ENCODE data around the gene CATSPERZ. TPM values are rescaled to one million over a fixed set of nuclear protein-coding genes. Genes with fewer than 3 reads are reported as not detected.
A peak's percentile ranks its signal among the peaks of the same experiment; 100 is the strongest.
"Not testable (repeated sequence)": the region's sequence is repeated elsewhere in the genome, so short reads cannot be mapped to it uniquely, and the experiment has no call there.

The CATSPERZ gene
- total RNA-seq, 1 donor from 2014 or later = 0.29 TPM

DNA sequence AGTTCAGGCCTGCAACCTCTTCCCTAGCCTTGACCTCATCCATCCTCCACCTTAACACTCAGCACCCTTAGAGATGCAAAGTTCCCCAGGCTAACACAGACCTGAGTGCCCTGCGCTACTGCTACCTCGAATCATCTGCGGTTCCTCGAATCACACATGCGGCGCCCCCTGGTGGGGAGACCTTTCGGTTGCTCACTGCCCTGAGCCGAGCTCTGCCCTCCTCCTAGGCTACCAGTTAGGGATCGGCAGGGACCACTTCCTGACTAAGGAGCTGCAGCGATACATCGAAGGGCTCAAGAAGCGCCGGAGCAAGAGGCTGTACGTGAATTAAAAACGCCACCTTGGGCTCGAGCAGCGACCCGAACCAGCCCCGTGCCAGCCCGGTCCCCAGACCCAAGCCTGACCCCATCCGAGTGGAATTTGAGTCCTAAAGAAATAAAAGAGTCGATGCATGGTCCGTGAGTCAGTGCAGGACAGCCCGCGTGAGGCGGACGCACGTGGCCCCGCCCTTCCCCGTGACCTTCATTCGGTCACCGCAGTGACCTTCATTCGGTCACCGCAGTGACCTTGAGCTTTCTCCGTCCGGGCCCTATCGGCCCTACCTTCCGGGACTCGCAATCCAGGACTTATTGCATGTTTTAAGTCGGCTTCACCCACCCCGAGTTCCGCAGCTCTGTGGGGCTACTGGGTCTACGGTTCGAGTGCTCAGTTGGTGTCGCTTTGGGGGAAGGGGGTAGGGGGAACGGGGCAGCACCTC, 4.3 kb downstream of the CATSPERZ start:
- DNase-seq (ENCODE audit: low spot score) = peak; percentile 95

DNA sequence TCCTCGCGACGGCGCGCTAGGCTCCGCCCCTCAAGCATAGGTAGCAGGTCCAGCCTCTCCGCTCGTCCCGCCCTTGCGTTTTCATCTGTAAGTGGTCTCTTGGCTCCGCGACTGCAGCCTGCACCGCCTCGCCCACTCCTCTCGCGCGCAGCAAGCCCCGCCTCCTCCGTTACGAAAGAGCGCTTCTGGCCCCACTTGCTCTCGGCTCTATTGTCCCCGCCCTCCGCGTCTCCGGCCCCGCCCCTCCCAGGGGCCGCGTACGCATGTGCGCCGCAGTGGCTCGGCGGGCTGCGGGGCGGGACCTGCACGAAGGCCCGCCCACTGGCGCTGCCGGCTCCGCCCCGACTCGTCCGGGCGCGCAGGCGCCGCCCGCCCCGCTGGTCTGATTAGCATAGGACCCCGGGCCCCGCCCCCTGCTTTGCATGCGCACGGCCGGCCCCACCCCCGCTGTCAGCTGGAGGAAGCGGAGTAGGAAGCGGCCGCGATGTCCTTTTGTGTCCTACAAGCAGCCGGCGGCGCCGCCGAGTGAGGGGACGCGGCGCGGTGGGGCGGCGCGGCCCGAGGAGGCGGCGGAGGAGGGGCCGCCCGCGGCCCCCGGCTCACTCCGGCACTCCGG, 5.0 kb downstream of the CATSPERZ start, which contains the start of gene ESRRA:
Gene ESRRA, plus strand, starts transcription at position 450 of the 616 bp plus-strand sequence. CDS start 1,656 bp downstream, outside the sequence.
- DNase-seq (ENCODE audit: low spot score) = peak; percentile 100

DNA sequence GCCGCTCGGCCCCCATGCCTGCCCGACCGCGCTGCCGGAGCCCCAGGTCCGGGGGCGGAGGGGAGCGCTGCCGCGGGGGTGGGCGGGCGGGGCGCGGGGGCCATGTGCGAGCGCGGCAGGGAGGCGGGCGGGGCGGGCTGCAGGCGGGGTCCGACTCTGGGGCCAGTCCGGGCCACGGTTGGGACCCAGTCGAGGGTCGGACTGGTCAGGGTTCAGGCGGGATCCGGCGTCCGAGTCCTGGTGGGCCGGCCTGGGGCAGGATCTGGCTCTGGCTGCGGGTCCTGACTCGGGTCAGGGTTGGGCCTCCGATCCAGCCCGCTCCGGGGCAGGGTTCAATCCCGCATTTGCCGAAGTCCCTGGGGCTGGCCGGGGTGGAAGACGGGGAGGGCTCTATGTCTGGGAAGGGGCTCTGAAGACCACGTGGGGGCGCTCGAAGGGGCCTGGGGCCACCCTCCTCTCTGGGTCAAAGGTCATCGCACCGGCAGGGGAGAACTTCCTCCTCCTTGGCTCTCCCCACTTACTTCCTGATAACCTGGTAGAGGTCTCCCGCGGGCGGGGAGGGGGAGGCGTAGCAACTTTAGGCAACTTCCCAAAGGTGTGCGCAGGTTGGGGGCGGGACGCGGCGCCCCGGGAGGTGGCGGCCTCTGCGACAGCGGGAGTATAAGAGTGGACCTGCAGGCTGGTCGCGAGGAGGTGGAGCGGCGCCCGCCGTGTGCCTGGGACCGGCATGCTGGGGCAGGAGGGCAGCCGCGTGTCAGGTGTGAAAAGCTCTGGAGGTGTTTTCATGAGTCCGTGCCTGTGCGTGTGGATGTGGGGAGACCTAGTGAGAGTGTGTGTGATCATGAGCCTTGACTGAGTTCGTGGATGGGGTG, 5.8 kb downstream of the CATSPERZ start:
- DNase-seq (ENCODE audit: low spot score) = peak; percentile 77

DNA sequence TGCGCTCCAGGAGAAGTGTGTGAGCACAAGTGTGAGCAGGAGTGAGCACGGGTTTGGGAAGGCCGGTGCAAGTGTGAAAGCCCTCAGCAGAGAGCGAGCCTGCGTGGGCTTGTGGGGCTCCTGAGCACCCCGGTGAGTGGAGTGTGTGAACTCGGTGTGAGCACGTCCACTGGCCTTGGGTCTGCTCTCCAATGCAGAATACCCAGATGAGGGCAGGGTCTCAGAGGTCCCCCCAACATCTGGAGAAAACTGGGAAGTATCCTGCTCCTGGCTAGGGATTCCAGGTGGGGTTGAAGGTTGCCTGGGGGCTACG, 6.4 kb downstream of the CATSPERZ start:
- DNase-seq (ENCODE audit: low spot score) = no peak

DNA sequence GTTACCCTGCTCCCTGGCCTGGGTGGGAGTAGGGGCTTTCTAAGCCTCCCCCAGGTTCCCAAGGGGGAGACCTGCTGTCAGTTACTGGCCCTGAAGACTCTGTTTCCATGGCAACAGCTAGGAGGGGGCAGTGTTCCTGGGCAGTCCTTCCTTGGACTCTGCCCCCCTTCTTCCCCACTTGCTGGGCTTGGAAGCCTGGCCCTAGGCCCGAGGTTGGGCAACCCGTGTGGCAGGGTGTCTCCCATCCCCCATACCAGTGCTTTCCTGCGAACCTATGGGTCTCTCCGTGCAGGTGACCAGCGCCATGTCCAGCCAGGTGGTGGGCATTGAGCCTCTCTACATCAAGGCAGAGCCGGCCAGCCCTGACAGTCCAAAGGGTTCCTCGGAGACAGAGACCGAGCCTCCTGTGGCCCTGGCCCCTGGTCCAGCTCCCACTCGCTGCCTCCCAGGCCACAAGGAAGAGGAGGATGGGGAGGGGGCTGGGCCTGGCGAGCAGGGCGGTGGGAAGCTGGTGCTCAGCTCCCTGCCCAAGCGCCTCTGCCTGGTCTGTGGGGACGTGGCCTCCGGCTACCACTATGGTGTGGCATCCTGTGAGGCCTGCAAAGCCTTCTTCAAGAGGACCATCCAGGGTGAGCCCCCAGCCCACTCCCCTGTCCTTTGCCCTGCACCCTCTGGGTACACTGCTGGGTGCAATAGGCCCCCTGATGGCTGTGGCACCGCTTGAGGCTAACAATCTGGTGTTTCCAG, 6.9 kb downstream of the CATSPERZ start:
- DNase-seq (ENCODE audit: low spot score) = no peak

DNA sequence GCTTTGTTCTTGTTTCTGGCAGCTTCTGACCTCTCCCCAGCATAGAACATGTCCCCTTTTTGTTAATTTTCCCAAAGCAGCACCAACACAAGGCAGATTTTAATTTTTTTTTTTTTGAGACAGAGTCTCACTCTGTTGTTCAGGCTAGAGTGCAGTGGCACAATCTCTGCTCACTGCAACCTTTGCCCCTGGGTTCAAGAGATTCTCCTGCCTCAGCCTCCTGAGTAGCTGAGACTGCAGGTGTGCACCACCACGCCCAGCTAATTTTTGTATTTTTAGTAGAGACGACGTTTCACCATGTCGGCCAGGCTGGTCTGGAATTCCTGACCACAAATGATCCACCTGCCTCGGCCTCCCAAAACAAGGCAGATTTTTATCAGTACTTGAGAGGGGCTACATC, 7.6 kb downstream of the CATSPERZ start:
- not testable (repeated sequence) for DNase-seq (ENCODE audit: low spot score)

DNA sequence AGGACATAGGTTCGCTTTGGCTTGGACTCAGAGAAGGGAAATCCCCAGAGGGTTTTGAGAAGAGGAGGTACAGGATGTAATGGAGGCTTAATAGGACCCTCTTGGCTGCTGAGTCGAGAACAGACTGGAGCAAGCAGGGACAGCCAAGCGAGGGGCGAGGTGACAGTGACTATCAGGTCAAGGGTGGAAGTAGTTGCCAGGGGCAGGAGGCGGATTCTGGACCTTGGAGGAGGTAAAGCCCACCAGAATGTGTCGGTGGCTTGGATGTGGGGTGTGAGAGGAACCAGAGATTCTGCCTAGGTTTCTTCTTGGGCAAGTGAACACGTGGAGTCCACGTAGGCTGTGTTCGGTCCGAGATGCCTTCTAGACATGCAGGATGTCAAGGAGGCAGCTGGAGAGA, 12.8 kb downstream of the CATSPERZ start:
- no peak for DNase-seq (ENCODE audit: low spot score)

DNA sequence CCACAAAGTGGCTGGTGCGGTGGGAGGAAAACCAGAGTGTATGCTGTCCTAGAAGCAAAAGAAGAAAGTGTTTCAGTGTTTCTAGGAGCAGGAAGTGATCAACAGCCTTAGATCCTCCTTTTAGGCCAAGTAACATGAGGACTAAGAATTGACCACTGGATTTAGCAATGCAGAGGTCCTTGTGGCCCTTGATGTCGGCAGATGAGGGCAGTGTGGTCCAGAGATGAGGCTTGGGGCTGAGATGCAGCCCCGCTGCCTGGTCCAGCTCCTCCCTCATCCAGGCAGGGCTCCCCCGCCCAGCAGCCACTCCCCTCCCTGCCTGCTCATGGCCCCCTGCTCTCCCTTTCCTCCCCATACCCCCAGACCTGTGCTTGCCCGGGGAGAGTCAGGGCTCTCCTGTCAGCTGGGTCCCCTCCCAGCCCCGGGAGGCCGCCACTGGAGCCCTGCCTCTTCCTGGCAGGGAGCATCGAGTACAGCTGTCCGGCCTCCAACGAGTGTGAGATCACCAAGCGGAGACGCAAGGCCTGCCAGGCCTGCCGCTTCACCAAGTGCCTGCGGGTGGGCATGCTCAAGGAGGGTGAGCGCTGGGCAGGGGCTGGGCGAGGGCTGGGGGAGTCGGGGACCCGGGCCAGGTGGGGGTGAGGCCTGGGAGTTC, 13.5 kb downstream of the CATSPERZ start:
- DNase-seq (ENCODE audit: low spot score) = no peak

DNA sequence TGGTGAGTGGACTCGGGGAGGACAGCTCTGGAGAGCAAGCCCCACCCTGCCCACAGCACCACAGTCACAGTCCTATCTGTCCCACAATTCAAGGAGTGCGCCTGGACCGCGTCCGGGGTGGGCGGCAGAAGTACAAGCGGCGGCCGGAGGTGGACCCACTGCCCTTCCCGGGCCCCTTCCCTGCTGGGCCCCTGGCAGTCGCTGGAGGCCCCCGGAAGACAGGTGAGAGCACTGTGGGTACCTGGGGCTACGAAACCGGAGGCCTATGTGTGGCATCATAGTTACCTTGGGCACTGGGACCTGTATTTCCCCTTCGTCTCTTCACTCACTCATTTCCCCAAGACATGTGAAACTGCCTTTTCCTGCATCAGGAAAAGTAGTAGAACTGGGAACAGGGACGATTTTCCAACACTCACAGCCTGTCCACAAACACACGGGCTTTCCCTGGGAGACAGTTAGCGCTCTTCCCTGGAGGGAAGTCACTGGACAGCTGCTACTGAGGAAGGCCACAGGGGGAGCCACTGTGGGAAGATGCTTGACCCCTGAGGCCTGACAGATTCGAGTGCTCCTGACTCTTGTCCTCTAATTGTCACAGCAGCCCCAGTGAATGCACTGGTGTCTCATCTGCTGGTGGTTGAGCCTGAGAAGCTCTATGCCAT, 14.1 kb downstream of the CATSPERZ start:
- DNase-seq (ENCODE audit: low spot score) = no peak

DNA sequence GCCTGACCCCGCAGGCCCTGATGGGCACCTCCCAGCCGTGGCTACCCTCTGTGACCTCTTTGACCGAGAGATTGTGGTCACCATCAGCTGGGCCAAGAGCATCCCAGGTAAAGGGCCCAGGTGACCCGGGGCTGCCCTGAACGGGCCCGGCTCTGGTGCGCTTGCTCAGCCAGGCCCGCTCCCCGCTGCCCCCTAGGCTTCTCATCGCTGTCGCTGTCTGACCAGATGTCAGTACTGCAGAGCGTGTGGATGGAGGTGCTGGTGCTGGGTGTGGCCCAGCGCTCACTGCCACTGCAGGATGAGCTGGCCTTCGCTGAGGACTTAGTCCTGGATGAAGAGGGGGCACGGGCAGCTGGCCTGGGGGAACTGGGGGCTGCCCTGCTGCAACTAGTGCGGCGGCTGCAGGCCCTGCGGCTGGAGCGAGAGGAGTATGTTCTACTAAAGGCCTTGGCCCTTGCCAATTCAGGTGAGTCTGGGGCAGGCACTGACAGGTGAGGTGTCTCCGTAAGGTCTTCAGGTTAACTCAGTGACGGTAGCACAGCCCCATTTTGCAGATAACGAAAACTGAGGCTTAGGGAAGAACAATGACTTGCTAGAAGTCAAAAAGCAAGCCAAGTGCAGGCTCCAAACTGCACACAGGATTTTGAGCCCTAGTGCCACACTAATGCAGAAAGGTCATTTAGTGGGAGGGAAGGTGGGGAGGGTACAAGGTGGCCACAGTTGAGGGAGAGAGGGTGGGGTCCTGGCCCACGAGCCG, 14.8 kb downstream of the CATSPERZ start:
- no peak for DNase-seq (ENCODE audit: low spot score)

DNA sequence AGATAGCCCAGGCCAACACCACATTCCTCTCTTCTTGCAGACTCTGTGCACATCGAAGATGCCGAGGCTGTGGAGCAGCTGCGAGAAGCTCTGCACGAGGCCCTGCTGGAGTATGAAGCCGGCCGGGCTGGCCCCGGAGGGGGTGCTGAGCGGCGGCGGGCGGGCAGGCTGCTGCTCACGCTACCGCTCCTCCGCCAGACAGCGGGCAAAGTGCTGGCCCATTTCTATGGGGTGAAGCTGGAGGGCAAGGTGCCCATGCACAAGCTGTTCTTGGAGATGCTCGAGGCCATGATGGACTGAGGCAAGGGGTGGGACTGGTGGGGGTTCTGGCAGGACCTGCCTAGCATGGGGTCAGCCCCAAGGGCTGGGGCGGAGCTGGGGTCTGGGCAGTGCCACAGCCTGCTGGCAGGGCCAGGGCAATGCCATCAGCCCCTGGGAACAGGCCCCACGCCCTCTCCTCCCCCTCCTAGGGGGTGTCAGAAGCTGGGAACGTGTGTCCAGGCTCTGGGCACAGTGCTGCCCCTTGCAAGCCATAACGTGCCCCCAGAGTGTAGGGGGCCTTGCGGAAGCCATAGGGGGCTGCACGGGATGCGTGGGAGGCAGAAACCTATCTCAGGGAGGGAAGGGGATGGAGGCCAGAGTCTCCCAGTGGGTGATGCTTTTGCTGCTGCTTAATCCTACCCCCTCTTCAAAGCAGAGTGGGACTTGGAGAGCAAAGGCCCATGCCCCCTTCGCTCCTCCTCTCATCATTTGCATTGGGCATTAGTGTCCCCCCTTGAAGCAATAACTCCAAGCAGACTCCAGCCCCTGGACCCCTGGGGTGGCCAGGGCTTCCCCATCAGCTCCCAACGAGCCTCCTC, 15.7 kb downstream of the CATSPERZ start:
- not testable (repeated sequence) for DNase-seq (ENCODE audit: low spot score)

DNA sequence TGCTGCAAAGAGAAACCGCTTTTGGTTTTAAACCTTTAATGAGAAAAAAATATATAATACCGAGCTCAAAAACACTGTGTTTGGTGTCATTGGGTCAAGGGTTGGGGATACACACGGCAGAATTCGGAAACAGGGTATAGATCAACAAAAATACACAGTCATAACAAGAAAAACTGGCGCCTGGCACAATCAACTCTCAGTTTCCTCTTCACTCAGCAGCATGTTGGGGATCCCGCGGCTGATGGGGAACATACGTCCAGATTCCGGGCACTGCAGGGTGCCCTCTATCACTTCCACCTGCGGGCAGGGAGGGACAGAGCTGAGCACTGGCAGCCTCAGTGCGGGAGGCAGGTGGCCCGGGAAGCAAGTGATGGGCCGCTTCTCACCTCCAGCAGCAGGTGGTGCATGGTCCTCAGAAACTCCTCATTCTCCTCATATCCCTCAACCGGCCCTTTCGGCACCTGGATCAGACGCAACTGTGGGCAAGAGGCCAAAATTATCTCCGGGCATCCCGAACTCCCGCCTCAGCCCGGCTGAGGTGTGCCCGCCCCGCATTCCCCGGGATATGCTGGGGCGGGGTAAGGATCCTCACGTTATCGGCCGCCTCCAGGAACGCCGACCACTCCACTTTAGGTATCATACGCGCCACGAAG, 16.6 kb downstream of the CATSPERZ start:
- peak; percentile 44 for DNase-seq (ENCODE audit: low spot score)

DNA sequence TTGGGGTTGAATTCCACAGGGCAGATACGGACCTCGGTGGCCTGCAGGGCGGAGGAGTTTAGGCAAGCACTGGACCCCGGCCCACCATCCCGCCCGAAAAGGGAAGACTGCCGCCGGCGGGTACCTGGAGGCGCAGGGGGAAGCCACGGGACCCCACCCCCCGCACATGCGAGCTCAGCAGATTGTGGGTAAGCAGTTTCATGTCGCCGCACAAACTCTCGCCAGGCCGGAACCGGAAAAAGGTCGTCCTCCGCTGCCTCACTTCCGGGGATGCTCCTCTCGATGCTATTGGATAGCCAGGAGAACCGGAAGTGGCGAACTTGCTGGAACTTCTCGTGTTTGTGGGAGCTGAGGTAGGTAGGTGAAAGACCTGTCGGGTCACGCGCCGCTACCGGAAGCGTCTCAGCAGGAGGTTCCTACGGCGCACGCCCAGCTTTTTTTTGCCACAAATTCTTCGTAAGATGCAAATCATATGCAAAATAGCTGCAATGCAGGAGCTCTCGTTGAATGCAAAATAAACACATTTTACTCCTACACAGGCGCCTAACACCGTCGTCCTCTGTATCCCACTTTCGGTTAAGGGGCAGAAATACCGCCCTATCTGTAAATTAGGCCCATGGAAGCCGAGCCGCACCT, 17.3 kb downstream of the CATSPERZ start, which contains the start of gene TRMT112:
Gene TRMT112, minus strand, starts transcription at position 235 of the 636 bp plus-strand sequence. Its CDS starts 33 bp downstream, at position 202.
- DNase-seq (ENCODE audit: low spot score) = peak; percentile 98

DNA sequence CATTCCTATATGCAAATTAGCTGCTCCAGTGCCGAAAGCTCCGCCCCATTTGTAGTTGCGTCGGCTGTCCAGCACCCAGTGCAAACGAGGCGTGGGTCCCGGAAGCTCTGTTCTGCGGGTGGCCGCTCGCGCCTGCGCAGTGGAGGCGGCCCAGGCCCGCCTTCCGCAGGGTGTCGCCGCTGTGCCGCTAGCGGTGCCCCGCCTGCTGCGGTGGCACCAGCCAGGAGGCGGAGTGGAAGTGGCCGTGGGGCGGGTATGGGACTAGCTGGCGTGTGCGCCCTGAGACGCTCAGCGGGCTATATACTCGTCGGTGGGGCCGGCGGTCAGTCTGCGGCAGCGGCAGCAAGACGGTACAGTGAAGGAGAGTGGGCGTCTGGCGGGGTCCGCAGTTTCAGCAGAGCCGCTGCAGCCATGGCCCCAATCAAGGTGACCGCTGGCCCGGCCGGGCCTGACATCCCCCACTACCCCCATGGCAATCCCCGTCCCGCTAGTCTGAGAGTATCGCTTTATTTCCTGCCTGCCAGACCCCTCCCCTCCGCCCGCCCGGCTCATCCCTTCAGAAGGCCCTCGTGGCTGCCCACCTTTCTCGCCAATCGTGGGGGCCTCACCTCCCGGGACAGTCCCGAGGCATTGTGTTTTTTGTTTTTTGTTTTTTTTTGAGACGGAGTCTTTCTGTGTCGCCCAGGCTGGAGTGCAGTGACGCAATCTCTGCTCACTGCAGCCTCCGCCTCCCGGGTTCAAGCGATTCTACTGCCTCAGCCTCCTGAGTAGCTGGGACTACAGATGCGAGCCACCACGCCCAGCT, 18.0 kb downstream of the CATSPERZ start, which contains the start of gene PRDX5:
Gene PRDX5, plus strand, starts transcription at position 161 of the 805 bp plus-strand sequence. Its CDS starts 95 bp downstream, at position 256.
- peak; percentile 97 for DNase-seq (ENCODE audit: low spot score)

DNA sequence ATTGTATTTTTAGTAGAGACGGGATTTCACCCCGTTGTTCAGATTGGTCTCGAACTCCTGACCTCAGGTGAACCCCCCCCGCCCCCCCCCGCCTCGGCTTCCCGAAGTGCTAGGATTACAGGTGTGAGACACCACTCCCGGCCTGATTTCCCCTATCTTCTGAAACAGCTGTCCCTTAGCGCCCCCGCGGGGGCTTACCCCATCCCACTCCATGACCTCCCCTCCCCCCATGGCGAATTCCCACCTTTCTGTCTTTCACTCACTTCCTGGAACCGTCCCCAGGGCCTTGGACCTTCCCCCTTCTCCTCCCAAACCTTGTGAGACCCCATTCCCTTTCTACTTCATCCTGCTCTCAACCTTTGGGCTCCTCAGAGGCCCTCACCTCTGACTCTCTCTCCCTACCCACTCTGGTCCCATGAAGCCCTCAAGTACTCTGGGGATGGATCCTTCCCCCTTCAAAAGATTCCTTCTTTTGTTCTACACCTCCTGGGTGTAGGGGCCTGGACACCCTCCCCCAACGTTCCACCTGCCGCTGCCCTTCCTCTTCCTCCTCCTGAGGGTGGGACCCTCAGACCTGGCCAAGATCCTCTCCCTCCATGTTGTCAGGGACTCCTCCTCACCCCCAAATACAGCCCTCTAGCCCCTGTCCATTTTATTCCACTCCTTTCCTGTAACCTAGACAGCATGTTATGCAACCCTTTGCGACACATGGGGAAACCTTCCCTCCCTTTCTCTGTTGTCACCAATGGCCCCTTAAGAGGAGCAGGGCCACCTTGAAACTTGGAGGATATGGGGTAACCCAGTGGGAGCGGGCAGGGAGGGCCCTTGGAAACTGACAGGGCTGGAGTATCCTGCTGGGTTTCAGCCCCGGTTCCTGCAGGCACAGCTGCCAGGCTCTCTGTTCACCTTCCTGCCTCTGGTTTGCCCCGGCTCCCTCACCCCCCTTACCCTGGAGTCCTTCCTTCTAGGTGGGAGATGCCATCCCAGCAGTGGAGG, 18.9 kb downstream of the CATSPERZ start:
- no peak for DNase-seq (ENCODE audit: low spot score)
